Stimulated activated CD4-positive, alpha-beta T cell treated with anti-CD3 and anti-CD28 coated beads, TNF-alpha, amount 100 ng/mL, for 24 hours (primary cell): ENCODE data around the gene CST9L.

ENCODE experiments used
- DNase-seq, 3 experiments: peaks; one replicate each; pipeline ENCODE4 v3.0.0-alpha.2; 2020; ENCODE audit warnings: low read depth in 3 of 3

The CST9L gene

GRCh38 chr20:23546435-23547144, 21.7 kb downstream of the CST9L start:
- no peak for DNase-seq

GRCh38 chr20:23544133-23544532, 24.2 kb downstream of the CST9L start:
- no peak for DNase-seq

- no peak for DNase-seq
Observed at GRCh38 chr20:23542801-23543200, 25.5 kb downstream of the CST9L start.

GRCh38 chr20:23541776-23542175, 26.5 kb downstream of the CST9L start:
- DNase-seq: no peak

- DNase-seq: no peak
Observed at GRCh38 chr20:23541330-23541729, 27.0 kb downstream of the CST9L start.

- no peak for DNase-seq
Observed at GRCh38 chr20:23540624-23541023, 27.7 kb downstream of the CST9L start.

- DNase-seq: no peak
Observed at GRCh38 chr20:23537030-23537429, 31.3 kb downstream of the CST9L start.

GRCh38 chr20:23536328-23536974, 31.8 kb downstream of the CST9L start:
- no peak for DNase-seq

GRCh38 chr20:23534801-23535593, 33.3 kb downstream of the CST9L start:
- DNase-seq: no peak

- DNase-seq: no peak
Observed at GRCh38 chr20:23533161-23533560, 35.1 kb downstream of the CST9L start.

GRCh38 chr20:23532533-23532932, 35.8 kb downstream of the CST9L start:
- no peak for DNase-seq

- no peak for DNase-seq
Observed at GRCh38 chr20:23530937-23531567, 37.2 kb downstream of the CST9L start.

- no peak for DNase-seq
Observed at GRCh38 chr20:23528867-23529431, 39.3 kb downstream of the CST9L start.

GRCh38 chr20:23526850-23527249, 41.4 kb downstream of the CST9L start:
- no peak for DNase-seq

GRCh38 chr20:23524146-23524545, 44.1 kb downstream of the CST9L start:
- DNase-seq: no peak

- no peak for DNase-seq
Observed at GRCh38 chr20:23520185-23520584, 48.1 kb downstream of the CST9L start.

- DNase-seq: no peak
Observed at GRCh38 chr20:23519556-23519955, 48.7 kb downstream of the CST9L start.

GRCh38 chr20:23517719-23518118, 50.6 kb downstream of the CST9L start:
- DNase-seq: no peak

GRCh38 chr20:23515250-23515939, 52.9 kb downstream of the CST9L start:
- no peak for DNase-seq

GRCh38 chr20:23514848-23515247, 53.4 kb downstream of the CST9L start:
- no peak for DNase-seq
